Activated CD4-positive, CD25-positive, alpha-beta regulatory T cell treated with anti-CD3 and anti-CD28 coated beads, Interleukin-2, amount 50 U/mL, for 24 hours (primary cell): ENCODE data around the gene ANKRD9.
"Not testable (repeated sequence)": the region's sequence is repeated elsewhere in the genome, so short reads cannot be mapped to it uniquely, and the experiment has no call there.

Experiments
- ATAC-seq, 2 donors: fragments of 150-1000 bp; cut with Tn5 transposase; one replicate each; pipeline ENCODE4 v1.10.0; 2021; ENCODE audit warnings: mild to moderate bottlenecking in 1 of 2, moderate library complexity in 1 of 2

Gene ANKRD9

DNA sequence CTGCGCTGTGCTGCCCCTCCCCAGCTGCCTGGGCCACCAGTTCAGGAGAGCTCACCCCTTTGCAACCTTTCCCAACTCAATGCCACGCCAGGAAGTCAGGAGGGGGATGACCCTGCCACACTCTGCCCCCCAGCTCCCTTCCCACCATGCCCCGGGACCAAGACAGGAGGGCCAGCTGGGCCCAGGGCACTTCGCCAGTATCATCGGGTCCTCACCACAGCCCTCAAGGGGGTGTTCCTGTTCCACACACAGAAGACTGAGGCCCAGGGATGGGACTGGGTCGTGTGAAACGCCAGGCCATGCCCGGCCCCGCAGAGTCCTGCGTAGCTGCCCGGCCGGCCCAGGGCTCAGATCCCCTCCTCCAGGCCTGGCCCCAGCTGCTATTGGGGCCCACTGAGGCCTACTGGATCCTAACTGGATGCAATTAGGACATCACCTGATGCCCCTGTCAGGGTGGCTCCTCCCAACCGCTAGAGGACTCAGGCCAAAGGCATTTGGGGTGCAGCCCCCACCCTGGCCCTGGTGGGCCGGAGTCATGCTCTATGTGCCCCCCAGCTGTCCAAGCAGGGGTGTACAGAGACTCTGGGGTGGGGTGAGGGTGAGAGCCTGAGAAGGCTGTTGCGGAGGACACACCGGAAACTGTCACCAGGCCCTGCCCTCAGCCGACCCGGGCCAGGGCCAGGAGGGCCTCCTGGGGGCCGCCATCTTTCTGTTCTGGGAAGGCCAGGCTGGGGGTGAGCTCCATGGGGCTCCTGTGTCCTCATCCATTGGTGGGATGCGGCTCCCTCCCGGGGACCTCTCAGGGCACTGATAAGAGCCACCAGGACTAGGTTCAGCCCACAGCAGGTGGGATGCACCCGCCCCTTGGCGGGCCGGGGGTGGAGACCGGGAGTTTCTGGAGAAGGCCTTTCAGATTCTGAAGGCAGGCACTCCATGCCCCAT, 29.3 kb upstream of the ANKRD9 start:
- ATAC-seq = no peak

DNA sequence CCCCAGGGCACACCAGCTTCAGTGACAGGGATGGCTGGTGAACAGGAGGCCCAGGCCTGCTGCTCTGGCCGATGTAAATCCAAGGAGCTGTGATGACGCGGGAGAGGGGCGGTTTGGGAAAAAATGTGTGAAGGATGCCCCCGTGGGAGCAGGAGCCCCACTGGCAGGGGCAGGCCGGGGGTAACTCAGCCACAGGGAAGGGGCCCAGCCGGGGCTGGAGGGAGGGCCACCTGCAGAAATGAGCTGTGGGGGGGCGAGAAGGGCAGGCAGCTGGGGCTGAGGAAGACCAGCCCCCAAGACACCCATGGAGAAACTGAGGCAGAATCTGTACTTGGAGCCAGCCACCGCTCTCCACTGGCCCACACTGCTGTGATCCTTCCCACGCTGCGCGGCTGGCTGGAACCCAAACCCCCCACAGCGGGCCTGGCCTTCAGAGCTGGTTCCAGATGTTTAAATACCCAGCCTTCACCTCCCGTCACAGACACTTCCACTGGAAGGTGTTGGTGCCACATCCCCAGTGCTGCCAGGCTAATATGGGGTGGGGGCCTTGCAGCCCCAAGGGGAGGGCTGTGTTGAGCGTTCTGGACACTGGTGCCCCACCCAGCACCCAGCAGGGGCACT, 28.5 kb upstream of the ANKRD9 start:
- ATAC-seq = no peak

DNA sequence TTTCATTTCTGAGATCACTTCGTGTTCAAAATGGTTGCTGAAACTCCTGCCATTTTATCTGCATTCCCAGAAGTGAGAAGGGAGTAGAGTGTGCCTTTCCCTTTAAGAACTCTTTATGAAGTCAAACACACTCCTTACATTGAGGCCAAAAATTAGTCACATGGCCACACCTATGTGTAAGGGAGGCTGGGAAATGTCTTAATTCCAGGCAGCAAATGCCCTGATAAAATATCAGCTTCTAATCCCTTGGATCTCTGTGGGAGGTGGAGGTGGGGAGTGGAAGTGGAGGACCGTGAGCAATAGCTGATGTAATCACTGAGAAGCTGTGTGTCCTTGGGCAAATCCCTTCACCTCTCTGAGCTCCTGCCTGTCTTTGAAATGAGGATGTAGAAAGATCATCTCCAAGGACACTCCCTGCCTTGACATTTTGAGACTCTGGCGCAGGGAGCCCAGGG, 22.7 kb upstream of the ANKRD9 start:
- ATAC-seq = no peak

DNA sequence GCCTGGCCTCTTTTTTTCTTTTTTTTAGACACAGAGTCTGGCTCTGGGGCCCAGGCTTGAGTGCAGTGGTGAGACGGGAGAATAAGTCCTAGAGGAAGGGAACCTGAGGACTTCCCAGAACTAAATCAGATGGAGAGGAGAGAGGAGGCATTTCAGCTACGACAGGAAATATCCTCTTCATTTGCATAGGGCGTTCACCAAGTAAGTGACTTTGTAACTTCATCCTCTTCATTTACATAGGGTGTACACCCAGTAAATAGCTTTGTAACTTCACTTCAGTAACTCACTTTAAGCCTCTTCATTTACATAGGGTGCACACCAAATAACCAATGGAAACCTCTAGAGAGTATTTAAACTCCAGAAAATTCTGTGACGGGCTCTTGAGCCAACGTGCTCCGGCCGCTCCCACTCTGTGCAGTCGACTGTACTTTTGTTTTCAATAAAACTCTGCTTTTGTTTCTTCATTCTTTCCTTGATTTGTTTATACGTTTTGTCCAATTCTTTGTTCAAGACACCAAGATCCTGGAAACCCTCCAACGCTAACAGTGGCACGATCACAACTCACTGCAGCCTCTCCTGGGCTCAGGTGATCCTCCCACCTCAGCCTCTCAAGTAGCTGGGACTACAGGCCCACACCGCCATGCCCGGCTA, 21.4 kb upstream of the ANKRD9 start:
- peak in 1 of 2 donors; percentile 30 for ATAC-seq

DNA sequence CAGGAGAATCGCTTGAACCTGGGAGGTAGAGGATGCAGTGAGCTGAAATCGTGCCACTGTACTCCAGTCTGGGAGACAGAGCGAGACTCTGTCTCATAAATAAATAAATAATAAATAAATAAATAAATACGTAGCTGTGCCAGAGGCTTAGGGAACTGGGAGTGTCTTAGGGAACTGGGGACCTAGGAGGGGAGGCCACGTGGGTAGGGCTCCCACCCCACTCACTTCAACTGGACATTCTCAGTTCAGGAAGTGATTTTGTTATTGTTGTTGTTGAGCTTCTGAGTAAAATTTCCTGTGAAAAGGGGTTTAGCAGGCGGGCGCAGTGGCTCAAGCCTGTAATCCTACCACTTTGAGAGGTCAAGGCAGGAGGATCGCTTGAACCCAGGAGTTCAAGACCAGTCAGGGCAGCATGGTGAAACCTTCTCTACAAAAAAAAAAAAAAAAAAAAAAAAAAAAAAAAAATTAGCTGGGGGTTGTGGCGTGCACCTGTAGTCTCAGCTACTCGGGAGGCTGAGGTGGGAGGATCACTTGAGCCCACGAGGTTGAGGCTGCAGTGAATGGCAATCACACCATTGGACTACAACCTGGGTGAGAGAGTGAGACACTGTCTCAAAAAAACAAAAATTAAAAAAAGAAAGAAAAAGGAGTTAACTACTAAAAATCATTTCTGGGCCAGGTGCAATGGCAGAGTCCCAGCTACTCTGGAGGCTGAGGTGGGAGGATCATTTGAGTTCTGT, 19.0 kb upstream of the ANKRD9 start:
- ATAC-seq = no peak

DNA sequence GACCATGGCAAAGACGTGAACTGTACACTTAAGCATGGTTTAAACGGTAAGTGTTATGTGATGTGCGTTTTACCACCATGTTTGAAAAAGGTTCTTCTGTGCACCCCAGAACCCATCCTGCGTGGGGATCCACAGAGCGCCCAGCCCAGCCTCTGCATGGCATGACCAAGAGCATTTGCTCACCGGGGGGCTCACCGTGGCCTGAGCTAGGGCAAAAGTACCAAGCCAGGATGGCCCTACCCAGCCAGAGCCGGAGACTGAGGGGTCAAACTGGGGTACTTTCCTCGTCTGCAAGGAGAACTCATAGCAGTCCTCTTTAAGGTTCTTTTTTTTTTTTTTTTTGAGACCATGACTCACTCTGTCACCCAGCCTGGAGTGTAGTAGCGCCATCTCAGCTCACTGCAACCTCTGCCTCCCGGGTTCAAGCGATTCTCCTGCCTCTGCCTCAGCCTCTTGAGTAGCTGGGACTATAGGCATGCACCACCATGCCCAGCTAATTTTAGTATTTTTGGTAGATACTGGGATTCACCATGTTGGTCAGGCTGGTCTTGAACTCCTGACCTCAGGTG, 16.4 kb upstream of the ANKRD9 start:
- no peak for ATAC-seq

DNA sequence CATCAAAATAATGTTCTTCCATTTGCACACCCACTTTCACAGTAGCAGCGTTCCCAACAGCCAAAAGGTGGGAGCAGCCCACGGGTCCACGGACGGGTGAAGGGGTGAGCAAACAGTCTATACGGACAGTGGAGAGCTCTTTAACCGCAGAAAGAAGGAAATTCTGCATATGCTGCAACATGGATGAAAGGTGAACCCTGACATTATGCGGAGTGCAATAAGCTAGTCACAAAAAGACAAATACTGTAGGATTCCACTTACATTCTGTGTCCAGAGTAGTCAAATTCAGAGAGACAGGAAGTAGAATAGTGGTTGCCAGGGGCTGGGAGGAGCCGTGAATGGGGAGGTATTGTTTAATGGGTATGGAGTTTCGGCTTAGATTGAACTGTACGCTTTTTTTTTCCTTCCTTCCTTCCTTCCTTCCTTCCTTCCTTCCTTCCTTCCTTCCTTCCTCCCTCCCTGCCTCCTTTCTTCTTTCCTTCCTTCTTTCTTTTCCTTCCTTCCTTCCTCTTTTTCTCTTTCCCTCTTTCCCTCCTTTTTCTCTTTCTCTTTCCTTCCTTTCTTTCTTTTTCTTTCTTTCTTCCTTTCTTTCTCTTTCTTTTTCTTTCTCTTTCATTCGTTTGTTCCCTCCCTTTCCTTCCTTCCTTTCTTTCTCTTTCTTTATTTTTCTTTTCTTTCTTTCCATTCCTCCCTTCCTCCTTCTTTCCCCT, 15.8 kb upstream of the ANKRD9 start:
- ATAC-seq = peak; percentile 9 to 12

DNA sequence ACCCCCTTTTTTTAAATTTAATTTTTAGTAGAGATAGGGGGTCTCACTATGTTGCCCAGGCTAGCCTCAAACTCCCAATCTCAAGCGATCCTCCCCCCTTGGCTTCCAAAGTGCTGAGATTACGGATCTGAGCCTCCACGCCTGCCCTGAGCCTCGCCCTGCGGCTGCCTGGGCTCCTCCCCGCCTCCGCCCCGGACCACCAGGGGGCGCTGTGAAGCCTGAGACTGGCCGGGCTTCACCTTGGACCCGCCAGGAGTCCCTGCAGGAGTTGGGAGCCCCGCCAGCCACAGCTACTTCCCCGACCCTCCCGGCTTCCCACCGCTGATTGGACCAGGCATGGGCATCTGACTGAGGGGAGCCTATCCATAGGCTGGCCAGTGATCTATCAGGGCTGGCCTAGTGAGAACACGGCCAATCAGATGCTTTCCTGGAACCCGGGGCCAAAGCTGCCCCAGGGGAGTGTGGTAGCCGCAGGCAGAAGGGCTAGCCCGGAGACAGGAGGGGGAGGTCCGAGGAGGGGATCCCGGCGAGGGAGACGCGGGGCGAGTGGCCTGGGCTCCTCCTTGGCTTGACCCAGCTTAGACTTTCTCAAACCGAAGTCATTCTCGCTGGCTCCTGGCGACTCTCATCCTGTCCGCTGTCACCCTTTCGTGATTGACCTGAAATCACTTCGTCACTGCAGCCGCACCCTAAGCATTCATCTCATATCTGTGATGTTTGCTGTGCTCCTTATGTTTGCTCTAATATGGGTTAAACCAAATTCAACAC, 15.1 kb upstream of the ANKRD9 start:
- ATAC-seq = peak; percentile 98

DNA sequence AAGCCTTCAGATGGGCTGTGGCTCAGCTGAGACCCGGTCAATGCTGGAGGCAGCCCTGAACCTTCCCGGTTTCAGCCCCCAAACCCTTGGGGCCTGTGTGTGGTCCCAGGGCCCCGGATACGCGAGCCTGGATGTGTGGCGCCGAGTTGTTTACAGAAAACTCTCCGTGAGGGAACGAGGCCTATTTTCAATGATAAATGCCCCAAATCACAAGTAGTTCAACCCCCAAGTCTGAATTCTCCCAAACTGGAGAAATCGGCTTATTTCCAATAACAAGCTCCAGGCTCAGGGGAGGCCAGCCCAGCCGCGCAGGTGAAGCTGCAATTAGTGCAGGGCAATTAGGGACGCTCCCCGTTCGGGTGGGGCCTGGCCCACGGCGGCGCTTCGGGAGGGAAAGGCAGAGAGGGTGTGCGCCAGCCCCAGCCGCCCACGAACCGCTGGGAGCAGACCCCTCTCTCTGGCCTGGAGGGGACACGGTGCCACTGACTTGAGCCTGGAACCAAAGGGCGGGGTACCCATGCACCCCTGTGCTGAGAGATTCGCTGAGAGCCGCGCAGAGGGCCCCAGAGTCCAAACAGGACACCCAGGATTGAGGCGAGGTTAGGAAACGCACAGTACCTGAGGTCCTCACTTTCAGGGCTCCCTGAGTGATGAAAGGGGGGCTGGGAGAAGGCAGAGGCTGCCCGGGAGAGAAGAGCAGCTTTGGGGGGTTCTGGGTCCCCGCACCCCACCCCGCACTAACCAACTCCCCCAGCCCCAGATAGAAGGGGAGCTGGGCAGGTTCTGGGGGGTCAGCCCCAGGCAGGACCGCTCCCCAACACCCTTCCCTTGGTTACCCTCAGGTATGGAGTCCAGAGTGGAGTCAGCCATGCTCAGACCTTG, 14.2 kb upstream of the ANKRD9 start:
- no peak for ATAC-seq

DNA sequence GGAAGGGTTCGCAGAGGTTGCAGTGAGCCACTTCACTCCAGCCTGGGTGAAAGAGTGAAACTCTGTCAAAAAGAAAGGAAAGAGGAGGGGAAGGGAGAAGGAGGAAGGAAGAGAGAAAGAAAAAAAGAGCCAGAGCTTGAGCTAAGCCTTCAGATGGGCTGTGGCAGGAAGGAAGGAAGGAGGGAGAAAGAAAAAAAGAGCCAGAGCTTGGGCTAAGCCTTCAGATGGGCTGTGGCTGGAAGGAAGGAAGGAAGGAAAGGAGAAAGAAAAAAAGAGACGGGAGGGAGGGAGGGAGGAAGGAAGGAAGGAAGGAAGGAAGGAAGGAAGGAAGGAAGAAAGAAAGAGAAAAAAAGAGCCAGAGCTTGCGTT, 13.6 kb upstream of the ANKRD9 start:
- ATAC-seq = no peak

DNA sequence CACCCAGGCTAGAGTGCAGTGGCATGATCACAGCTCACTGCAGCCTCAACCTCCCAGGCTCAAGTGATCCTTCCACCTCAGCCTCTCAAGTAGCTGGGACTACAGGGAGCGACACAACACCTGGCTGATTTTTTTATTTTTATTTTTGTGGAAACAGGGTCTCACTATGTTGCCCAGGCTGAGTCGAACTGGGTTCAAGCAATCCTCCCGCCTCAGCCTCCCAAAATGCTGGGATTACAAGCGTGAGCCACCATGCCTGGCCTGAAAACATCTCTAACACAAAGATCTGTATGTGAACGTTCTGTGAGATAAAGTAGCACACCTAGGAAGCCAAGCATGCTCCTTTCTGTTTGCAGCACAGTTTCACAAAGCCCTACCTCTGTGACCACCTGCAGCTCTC, 10.1 kb upstream of the ANKRD9 start:
- not testable (repeated sequence) for ATAC-seq

DNA sequence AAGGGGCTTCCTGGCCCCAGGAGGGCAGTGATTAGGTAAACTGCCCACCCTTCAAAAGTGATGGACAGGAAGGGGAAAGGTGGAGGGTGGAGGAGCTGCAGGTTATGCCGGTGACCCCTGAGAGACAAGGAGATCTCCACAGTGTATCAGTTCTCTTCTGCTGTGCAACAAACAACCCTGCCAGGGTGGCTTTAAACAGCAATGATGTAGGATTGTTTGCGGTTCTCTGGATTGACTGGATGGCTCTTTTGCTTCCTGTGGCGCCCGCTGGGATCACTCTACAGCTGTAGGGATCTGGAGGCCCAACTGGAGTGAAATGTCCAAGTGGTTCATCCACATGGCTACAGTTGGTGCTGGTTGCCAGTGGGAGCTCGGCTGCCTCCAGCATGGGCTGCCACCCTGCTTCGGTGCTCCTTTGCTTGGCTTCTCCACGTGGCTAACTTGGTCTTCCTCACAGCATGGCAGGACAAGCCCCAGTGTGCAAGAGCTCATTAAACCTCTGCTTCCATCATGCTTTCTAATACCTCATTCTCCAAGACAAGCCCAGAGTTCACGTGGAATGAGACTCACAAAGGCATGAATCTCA, 8.6 kb upstream of the ANKRD9 start:
- ATAC-seq = no peak

DNA sequence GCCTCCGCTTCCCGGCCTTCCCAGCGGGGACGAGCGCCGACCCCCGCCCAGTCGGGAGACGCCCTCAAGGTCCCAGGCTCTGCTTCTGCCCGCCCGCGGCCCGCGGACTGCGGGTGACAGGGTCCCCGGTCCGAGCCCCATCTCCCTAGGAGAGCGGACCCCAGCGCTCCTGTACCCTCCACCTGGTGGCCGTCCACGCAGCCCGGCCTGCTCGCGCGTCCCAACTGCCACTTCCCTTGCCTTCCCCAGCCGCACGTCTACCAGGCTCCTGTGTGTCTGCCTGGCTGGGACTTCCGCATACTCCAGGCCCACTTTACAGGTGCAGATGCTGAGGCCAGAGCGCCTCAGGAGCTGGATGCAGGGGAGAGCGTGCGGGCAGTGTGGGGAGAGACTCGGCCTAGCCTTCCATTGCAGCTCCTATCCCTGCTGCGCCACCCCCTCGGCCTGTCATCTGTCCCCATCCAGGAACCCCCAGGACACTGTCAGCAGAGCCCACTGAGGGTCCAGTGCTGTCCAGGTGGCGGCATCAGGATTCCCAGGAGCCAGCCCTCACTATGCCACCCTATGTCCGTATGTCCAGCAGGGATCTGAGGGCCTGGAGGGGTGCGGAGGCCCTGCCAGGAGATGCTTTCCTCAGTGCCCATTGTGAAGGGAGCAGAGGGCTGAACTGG, 8.0 kb upstream of the ANKRD9 start:
- ATAC-seq = no peak

DNA sequence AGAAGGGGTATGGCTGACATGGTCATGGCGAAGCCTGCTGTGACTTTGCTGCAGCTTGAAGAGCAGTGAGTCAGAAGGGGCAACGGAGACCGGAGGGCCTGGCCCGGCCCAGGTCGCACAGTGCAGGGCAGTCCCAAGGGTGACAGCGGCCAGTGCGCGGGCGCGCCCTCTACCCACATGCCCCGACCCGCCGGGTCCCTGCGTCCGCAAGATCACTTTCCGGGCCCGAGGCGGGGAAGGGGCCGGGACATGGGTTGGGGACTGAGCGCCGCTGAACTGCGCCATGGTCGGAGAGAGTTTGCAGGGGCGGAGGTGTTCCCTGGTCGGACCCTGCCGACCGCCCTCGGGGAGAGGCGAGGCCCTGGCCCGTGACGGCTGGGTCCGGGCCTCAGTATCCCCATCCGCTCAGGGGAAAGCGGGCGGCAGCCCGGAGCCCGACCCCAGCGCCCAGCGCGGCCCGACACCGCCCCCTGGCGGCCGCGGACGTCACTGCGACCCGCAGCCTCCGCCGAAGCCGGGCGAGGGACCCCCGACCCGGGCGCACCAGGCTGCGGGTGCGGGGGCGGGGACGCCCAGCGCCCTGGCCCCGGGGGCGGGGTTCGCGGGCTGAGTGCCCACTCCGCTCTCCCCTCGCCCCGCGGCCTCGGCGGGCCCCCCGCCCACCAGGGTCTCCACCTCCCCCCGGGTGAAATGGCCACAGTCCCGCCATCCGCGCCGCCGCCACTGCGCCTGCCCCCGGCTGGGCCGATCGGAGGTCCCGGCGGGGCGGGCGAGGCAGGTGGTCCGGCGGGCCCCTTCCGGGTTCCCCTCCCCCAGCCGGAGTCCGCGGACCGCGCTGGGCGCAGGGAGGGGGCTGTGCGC, 7.2 kb upstream of the ANKRD9 start:
- peak; percentile 69 to 82 for ATAC-seq

DNA sequence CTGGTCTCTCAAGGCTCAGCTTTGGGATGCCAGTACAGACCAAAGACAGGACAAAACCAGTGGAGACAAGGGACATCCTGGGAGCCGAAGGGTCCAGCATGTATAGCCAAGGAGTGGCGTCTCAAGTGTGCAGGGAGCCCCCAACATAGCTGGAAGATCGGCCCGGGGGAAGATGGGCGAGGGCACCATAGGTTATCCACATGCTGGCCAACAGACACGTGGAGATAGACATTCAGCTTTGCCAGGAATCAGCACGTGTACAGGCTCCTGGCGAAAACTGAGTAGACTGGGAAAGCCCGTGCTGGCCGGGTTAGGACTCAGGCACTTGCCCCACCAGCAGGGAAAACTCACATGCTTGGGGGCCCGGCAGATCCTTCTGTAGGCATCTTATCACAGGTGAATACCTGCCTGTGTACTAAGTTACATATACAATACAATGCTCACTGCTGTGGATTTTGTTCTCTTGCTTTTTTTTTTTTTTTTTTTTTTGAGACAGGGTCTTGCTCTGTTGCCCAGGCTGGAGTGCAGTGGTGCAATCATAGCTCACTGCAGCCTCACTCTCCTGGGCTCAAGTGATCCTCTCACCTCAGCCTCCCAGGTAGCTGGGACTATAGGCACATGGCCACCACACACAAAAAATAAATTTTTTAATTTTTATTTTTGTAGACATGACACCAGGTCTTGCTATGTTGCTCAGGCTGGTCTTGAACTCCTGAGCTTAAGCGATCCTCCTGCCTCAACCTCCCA, 5.6 kb upstream of the ANKRD9 start:
- ATAC-seq = no peak

DNA sequence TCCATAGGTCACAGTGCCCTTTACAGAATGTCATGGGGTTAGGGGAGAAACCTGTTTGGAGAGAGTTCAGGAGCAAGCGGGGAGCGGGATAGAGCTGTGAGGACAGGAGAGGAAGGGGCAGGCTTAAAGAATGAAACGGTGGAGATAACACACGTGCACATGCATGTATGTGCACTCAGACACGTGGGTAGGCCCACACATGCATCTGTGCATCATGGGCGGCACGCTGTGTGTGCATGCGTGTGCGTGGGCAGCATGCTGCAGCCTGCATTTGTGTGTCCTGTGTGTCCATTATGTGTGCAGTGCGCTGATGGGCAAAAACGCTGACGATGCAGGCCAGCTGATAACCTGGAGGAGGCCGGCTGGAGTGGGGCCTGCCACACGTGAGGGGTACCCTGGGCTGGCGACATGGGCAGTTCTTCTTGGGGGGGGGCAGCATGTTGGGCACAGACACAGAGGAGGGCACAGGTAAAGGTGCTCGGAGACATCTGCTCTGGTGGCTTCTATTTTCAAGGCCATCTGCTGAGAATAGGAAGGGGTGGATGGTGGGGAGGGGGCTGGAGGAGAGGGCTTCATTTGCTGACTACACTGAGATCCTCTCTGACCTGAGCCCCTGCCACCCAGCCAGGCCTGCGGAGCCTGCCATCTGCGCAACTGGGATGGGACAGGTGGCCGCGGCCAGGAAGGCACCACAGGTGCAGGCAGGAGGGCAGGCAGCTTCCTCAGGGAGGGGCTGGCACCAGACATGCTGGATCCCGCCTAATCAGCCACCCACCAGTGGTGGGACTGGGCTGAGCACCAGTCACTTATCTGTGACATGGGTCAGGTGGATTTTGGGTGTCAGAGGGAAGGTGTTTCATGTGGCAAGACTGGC, 4.6 kb upstream of the ANKRD9 start:
- ATAC-seq = no peak
